C1 segment of cervical spinal cord (tissue), 14 donors: Measurements from ENCODE around the gene DMRTC1B.
"Not testable (repeated sequence)": the region's sequence is repeated elsewhere in the genome, so short reads cannot be mapped to it uniquely, and the experiment has no call there.

Experiments
- DNase-seq, 14 donors: peaks; one replicate each; lab custom pipeline; 2025; lab: John Stamatoyannopoulos, UW

Gene DMRTC1B

GRCh38 chrX:72776653-72777466 is at the start of gene DMRTC1B:
Gene DMRTC1B (plus strand): TSS chrX:72776890. CDS start chrX:72845136, 68,246 bp downstream.
- not testable (repeated sequence) for DNase-seq

GRCh38 chrX:72727846-72728245 is 48.8 kb upstream of the DMRTC1B start:
- no peak for DNase-seq

- not testable (repeated sequence) for DNase-seq
Observed at GRCh38 chrX:72733636-72734035, 43.1 kb upstream of the DMRTC1B start.

GRCh38 chrX:72735561-72735960 is 41.1 kb upstream of the DMRTC1B start:
- DNase-seq: no peak

GRCh38 chrX:72745546-72745945 is 31.1 kb upstream of the DMRTC1B start:
- DNase-seq: not testable (repeated sequence)

- DNase-seq: not testable (repeated sequence)
Observed at GRCh38 chrX:72748545-72748944, 28.1 kb upstream of the DMRTC1B start.

GRCh38 chrX:72760454-72760853 is 16.2 kb upstream of the DMRTC1B start:
- not testable (repeated sequence) for DNase-seq

GRCh38 chrX:72777467-72777790 is 739 bp downstream of the DMRTC1B start:
- not testable (repeated sequence) for DNase-seq

GRCh38 chrX:72778146-72778545 is 1.5 kb downstream of the DMRTC1B start:
- not testable (repeated sequence) for DNase-seq

- DNase-seq: not testable (repeated sequence)
Observed at GRCh38 chrX:72782560-72782959, 5.9 kb downstream of the DMRTC1B start, which contains the start of gene FAM236B. Gene FAM236B (minus strand): TSS chrX:72782660. CDS start chrX:72782560, 100 bp downstream.

- DNase-seq: not testable (repeated sequence)
Observed at GRCh38 chrX:72783365-72783936, 6.8 kb downstream of the DMRTC1B start.

GRCh38 chrX:72783964-72784363 is 7.3 kb downstream of the DMRTC1B start:
- DNase-seq: not testable (repeated sequence)

GRCh38 chrX:72788142-72788541 is 11.5 kb downstream of the DMRTC1B start:
- not testable (repeated sequence) for DNase-seq

- DNase-seq: not testable (repeated sequence)
Observed at GRCh38 chrX:72790390-72790789, 13.7 kb downstream of the DMRTC1B start.

GRCh38 chrX:72808110-72808509 is 31.4 kb downstream of the DMRTC1B start, which contains the start of gene FAM236D:
Gene FAM236D (minus strand): TSS chrX:72808210. CDS start chrX:72808110, 100 bp downstream.
- not testable (repeated sequence) for DNase-seq

- not testable (repeated sequence) for DNase-seq
Observed at GRCh38 chrX:72830701-72831100, 54.0 kb downstream of the DMRTC1B start.

- DNase-seq: not testable (repeated sequence)
Observed at GRCh38 chrX:72837532-72837931, 60.8 kb downstream of the DMRTC1B start.

- not testable (repeated sequence) for DNase-seq
Observed at GRCh38 chrX:72882898-72883297, 106.2 kb downstream of the DMRTC1B start.

- DNase-seq: not testable (repeated sequence)
Observed at GRCh38 chrX:72889740-72890139, 113.0 kb downstream of the DMRTC1B start.
